Endometrial microvascular endothelial cells (primary cell): ENCODE results near the gene ZNF254. TPM values are rescaled to one million over a fixed set of nuclear protein-coding genes. Genes with fewer than 3 reads are reported as not detected.
"Not testable (repeated sequence)": the region's sequence is repeated elsewhere in the genome, so short reads cannot be mapped to it uniquely, and the experiment has no call there.

Experiments
- in situ Hi-C: cut with HindIII; loops from 2 replicates; pipeline ENCODE4 v1.10.0; 2017; ENCODE audit warnings: low sequenced_read_pairs, low pct_unique_long_range_greater_than_20kb; ENCODE audit errors: inconsistent ontology term
- total RNA-seq: library from RNA; depleted of rRNA; stranded (reverse); fragments of >200 nt; gene quantifications from one replicate; pipeline ENCODE4 v1.2.3, GENCODE V29; 2015; ENCODE audit errors: inconsistent ontology term

The ZNF254 gene
- total RNA-seq = 4.4 TPM

DNA sequence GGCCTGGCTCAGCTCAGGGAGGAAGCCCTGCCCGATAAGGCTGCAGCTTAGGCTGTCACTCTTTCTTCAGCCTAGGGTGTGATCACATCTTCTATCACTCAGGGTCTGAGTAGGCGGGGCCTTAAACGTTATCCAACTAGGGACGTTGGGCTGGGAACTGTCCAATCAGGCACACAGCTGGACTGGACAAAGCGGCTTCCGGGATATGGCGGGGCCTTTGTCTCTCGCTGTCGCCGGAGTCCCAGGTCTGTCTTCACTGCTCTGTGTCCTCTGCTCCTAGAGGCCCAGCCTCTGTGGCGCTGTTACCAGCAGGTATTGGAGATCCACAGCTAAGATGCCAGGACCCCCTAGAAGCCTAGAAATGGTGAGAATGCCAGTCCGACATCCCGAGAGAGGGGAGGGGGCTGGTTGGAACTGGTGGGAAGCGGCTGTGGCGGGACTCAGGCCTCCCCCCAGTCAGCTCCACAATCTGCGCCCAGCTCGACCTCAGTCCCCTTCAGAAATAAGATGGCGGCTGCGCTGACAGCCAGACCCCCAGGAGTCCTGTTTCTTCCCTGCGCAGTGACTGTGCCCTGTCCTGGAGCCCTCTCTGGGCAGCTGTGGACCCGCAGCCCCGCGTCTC lies at the start of gene ZNF254:
ZNF254 (plus strand) TSS at position 214 of the 622 bp plus-strand sequence; CDS start at position 335, 121 bp downstream.
- in situ Hi-C loops = no loop called here

DNA sequence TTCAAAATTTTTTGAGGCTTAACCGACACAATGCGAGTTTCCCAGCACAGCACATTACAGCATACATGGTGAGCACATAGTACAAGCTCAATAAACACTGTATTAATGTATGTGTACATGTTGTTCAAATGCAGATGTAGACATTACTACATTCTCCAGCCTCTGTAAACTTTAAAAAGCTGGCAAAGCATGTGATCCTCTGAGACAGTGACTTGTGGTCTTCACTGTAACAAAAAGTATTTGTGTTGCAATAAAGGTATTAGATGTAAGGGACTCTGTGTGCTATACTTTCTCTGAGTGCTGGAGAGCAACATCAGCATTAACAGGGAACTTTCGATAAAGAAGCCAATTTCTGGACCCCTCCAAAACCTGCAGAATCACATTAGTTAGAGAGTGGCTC lies 46.4 kb upstream of the ZNF254 start:
- in situ Hi-C loops = no loop called here

DNA sequence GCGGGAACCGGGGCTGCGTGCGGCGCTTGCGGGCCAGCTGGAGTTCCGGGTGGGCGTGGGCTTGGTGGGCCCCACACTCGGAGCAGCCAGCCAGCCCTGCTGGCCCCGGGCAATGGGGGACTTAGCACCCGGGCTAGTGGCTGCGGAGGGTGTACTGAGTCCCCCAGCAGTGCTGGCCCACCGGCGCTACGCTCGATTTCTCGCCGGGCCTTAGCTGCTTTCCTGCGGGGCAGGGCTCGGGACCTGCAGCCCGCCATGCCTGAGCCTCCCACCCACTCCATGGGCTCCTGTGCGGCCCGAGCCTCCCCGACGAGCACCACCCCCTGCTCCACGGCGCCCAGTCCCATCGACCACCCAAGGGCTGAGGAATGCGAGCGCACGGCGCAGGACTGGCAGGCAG lies 45.7 kb upstream of the ZNF254 start:
- in situ Hi-C loops = not testable (repeated sequence)

DNA sequence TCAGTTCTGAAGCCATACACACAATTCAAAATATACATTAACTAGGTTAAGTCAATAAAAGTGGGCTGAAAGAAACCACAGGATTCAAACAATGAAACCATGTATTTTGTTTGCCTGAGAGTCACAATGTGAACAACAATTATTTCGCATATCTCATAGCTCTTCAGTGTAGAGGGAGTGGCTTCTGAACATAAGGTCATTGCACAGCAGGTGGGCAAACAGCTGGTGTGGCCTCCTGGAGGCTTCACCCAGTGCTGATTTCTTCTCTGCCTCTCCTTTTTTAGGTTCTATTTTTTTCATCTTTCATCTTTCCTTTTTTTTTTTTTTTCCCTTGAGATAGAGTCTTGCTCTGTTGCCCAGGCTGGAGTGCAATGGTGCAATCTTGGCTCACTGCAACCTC lies 40.4 kb upstream of the ZNF254 start:
- in situ Hi-C loops = no loop called here

DNA sequence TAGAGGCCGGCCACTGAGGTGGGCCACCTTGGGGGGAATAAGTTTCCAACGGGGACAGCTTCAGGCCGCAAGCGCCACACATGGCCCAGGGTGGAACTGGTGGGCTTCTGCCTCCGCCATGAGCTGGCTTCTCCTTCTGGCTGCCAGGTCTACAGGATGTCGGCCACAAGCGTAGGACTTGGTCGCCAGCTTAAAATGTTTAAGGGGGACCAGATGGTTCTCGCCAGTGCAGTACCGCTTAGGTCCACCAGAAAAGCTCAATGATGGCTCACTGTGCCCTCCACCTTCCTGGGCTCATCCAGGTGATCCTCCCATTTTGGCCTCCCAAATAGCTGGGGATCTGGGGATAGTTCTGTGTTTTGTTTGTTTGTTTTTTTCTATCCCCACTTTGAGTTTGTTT lies 38.7 kb upstream of the ZNF254 start:
- in situ Hi-C loops = no loop called here

DNA sequence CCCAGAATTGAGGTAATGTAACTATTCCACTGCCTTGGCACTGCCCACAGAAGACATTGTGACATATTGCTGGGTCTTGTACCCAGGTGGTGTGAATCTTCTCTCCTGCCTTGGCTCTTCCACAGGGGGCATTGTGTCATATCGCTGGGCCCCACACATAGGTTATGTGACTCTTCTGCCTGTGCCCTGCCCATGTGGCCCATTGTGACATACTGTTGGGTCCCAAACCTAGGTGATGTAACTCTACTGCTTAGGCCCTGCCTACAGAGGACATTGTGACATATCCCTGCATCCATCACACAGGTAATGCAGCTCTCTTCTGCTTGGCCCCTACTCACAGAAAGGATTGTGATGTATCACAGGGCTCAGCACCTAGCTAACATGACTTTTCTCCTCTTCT lies 37.5 kb upstream of the ZNF254 start:
- in situ Hi-C loops = no loop called here

DNA sequence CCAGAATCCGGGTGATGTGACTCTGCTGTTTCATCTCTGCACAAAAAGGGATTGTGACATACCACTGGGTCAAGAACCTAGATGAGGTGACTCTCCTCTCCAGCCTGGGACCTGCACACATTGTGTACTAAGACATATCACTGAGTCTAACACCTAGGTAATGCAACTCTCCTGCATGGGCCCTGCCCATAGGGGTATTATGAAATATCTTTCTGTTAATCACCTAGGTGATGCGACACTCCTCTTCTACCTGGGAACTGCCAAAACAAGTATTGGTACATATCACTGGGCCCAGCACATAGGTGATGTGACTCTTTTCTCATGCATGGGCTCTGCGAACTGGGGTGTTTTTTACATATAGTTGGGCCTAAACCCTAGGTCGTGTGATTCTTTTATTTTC lies 35.5 kb upstream of the ZNF254 start:
- in situ Hi-C loops = no loop called here

DNA sequence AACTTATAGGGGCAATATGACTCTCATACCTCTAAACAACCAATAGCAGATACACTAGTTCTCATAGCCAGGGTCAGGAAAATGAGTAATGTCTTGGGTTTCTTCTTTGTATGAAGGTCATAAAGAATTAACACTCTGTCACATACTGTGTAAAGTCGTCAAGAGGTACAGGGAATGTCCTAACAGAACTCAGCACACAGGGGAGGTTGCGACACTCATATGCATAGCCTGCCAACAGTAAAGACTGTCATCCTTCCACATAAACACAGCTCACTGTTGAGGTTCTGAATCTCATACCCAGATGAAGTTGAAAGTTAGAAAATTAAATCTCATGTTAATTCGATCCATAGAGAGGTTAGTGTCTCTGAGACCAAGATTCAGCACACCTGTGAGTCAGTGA lies 34.2 kb upstream of the ZNF254 start:
- in situ Hi-C loops = no loop called here

DNA sequence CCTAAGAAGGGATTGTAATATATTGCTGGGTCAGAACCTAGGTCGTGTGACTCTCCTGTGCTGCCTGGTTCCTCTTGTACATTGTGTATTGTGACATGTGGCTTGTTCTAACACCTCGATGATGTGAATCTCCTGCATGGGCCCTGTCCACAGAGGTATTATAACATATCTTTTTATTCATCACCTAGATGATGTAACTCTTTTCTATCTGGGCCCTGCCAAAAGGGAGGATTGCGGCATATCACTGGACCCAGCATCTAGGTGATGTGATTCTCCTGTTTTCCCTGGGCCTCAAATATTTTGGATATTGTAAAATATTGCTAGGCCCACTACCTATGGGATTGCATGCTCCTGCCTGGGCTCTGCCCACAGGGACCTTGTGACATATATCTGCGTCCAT lies 33.4 kb upstream of the ZNF254 start:
- in situ Hi-C loops = no loop called here

DNA sequence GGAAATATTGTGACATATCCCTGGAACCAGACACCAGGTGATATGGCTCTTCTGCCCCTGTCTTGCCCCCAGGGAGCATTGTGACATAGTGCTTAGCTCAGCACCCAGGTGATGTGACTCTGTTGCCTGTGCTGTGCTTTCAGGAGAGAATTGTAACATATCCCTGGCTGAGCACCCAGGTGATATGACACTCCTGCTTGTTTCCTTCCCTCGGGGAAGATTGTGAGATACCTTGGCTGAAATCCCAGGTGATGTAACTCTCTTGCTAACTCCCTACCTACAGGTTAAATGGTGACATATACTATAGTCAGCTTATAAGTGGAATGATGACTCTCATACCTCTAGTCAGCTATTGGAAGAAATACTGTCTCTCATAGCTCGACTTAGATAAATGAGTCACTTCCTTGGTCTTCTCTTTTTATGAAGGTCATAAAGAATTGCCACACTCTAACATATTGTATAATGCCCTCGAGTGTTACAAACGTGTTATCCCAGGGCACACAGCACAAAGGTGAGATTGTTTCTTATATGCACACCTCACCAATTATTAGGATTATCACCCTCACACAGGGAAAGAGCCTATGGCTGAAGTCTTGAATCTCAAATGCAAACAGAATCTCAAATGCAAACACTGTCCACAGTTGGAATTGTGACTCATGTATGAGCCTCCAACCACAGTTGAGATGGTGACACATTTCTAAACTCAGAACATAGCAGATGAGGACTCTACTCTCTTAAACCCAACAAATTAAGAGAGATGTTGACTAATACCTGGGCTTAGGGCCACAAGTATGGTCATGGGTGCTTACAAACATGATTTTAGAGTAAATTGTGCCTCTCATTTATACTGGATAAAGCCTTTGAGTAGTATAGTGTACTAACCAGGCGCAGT lies 32.7 kb upstream of the ZNF254 start:
- in situ Hi-C loops = no loop called here

DNA sequence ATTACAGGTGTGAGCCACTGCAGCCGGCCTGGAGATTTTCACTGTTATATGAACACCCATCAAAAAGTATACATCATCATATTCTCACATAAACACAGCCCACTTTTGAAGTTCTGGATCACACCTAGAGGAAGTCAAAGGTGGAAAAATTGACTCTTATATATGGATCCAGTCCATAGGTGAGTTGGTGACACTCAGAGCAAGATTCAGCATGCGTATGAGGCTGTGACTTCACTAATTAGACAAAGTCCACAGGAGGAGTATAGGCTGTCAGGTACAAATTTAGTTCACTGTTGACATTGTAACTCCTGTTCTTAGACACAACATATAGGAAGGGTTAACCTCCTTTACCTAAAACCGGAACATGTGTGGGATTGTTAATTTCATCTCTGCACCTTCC lies 31.4 kb upstream of the ZNF254 start:
- in situ Hi-C loops = no loop called here

DNA sequence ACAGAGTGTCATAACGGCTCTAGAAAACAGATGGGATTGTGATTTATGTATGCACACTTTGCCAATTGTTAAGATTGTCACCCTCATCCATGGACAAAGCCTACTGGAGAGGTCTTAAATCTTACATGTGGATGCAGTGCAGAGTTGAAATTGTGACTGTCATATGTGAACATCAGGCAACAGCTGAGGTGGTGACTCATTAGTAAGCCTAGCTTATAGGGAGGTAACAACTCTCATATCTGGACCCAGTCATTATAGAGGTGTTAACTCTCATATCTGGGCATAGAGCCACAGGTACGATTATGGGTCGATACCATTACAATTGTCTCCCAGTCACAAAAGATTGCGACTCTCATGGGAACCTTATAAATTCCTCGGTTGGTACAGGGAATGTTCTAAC lies 29.8 kb upstream of the ZNF254 start:
- in situ Hi-C loops = no loop called here

DNA sequence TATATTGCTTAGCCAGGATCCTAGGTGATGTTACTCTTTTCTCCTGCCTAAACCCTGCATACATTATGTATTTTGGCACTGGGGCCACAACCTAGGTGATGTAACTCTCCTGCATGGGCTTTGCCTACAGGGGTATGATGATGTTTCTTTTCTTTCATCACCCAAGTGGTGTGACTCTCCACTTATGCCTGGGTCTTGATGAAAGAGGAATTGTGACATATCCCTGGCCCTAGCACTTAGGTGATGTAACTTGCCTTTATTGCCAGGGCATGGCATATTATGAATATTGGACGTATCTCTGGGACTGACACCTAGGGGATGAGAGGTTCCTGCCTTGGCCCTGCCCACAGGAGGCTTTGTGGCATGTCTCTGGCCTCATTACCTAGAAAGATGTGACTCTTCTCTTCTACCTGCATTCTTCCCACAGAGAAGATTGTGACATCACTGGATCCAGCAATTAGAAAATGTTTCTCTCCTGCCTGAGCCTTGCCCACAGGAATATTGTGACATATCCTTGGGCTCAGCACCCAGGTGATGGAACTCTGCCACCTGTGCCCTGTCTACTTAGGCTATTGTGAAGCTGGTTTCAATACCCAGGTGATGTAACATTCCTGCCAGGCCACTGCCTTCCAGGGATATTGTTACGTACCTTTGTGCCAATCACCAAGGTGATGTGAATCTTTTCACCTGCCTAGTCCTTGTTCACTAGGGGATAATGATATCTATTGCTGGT lies 27.3 kb upstream of the ZNF254 start:
- in situ Hi-C loops = no loop called here

DNA sequence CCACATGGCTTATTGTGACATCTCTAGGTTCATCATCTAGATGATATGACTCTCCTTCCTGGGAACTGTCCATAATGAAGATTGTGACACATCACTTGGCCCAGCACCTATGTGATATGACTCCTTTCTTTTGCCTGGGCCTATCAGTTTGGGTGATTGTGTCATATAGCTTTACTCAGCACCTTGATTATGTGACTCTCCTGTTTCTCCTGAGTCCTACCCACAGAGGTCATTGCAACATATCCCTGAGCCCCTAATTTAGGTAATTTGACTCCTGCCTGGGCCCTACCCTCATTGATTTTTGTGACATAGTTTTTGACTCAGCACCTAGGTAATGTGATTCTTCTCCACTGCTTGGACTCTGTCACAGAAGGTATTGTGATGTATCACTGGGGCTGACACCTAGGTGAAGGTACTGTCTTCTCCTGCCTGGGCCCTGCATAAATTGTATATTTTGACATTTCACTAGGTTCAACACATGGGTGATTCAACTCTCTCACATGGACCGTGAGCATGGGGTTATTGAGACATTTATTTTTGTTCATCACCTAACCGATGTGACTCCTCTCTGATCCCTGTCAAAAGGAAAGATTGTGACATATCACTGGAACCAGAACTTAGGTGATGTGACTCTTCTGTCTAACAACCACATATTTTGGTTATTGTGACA lies 26.2 kb upstream of the ZNF254 start:
- in situ Hi-C loops = no loop called here

DNA sequence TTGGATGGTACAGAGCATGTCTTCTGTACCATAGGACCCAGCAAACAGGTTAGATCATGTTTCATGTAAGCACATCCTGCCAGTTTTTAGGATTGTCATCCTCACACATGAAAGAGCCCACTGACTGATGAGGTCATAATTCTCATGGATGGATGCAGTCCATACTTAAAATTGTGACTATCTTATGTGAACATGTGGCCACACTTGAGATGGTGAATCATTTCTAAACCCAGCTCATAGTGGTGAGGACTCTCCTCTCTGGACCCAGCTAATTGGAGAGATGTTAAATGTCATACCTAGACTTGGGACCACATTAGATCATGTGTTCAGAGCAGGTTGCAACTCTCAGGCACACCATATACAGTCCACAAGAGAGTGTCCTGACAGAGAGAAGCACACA lies 24.8 kb upstream of the ZNF254 start:
- in situ Hi-C loops = no loop called here

DNA sequence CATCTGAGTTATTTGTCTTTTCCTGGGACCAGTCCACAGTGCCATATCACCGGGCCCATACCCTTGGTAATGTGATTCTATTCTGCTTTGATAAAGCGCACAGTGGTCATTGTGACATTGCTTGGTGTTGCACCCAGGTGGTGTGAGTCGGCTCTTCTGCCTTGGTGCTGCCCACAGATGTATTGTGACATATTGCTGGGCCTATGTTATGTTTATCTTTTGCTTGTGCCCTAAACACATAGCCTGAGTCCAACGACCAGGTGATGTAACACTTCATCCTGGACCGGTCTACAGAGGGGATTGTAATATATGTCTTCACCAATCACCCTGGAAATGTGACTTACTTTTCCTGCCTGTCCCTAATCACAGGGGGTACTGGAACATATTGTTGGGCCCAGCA lies 23.7 kb upstream of the ZNF254 start:
- in situ Hi-C loops = no loop called here

DNA sequence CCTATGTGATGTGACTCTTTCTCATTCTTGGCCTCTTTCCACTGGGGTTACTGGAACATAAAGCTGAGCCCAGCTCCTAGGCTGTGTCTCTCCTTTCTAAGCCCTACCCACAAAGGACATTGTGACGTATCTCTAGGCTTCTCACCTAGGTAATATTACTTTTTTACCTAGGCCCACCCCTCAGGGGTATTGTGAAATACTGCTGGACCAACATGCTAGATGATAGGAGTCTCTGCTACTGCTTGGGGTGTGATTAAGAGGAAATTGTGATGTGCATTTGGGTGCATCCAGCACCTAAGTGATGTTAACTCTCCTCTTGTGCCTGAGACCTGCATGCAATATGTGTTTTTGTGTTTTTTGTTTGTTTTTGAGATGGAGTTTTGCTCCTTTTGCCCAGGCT lies 22.8 kb upstream of the ZNF254 start:
- in situ Hi-C loops = no loop called here

DNA sequence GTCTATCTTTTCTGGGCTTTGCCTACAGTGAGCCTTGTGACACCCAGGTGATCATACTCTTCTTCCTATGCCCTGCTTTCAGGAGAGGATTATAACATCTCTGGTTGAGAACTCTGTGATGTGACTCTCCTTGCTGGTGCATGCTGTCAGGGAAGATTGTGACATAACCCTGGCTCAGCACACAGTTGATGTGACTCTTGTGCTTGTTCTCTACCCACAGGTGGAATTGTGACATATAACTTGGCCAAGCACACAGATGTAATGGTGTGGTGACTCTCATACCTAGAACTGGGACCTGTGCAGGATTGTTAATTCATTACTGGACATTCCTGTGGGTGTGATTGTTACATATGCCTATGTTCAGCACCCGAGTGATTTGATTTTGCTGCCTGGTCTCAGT lies 21.7 kb upstream of the ZNF254 start:
- in situ Hi-C loops = no loop called here

DNA sequence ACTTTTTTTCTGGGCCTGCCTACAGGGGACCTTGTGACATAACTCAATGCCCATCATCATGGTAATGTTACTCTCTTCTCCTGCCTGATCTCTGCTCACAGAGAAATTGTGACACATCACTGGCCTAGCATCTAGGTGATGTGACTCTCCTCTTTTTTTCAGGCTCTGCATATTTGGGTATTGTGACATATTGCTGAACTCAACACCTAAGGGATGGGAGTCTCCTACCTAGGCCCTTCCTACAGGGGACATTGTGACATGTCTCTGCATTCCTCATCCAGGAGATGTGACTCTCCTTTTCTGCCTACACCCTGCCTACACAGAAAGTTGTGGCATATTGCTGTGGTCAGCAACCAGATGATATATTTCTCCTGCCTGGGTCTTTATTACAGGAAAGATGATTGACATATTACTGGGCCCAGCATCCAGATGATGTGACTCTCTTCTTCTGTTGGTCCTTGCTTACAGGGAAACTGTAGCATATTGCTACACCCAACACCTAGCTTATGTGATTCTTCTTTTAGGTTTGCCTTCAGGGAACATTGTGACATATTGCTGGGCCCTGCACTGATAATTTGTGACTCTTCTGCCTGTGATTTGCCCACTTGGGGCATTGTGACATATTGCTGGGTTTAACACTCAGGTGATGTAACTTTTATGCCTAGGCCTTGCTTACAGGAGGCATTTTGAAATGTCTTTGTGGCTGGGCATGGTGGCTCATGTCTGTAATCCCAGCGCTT lies 21.0 kb upstream of the ZNF254 start:
- in situ Hi-C loops = no loop called here
